Sigmoid colon (tissue), 7 donors: ENCODE measurements around the gene MPV17L. TPM values are rescaled to one million over a fixed set of nuclear protein-coding genes. Genes with fewer than 3 reads are reported as not detected.
"Not testable (repeated sequence)": the region's sequence is repeated elsewhere in the genome, so short reads cannot be mapped to it uniquely, and the experiment has no call there.

Experiments
- DNase-seq: peaks from one replicate; pipeline ENCODE4 v3.0.0-alpha.2; 2019
- H3K27ac ChIP-seq, 4 donors: fragments of 200-600 bp; sonication (generic); one replicate each; pipeline ENCODE4 v1.5.1; 2016 to 2019; ENCODE audit warnings: mild to moderate bottlenecking in 1 of 4
- H3K27me3 ChIP-seq, 3 donors: fragments of 200-600 bp; sonication (generic); one replicate each; pipeline ENCODE4 v1.5.1; 2019; ENCODE audit warnings: mild to moderate bottlenecking in 1 of 3
- H3K36me3 ChIP-seq, 4 donors: fragments of 200-600 bp; sonication (generic); one replicate each; pipeline ENCODE4 v1.5.1; 2016 to 2019
- H3K4me1 ChIP-seq, 4 donors: fragments of 200-600 bp; sonication (generic); one replicate each; pipeline ENCODE4 v1.5.1; 2017 to 2019
- H3K4me3 ChIP-seq, 4 donors: fragments of 200-600 bp; sonication (generic); one replicate each; pipeline ENCODE4 v1.5.1; 2017 to 2019; ENCODE audit warnings: mild to moderate bottlenecking in 2 of 4, moderate library complexity in 1 of 4
- H3K9me3 ChIP-seq, 4 donors: fragments of 200-600 bp in 3 of 4; sonication (generic) in 3 of 4; one replicate each; pipeline versions ENCODE4 v1.5.1 to v1.6.1; 2013 to 2019
- EP300 ChIP-seq, 4 donors: sonication (generic); formaldehyde crosslinking; IDR thresholded peaks; one replicate each; pipeline ENCODE4 v1.6.1; 2017; ENCODE audit warnings: antibody characterized with exemption in 4 of 4
- POLR2A ChIP-seq, 2 donors: fragments of 450-650 bp; IDR thresholded peaks; one replicate each; pipeline ENCODE4 v1.6.1; 2016; ENCODE audit warnings: antibody characterized with exemption in 2 of 2, mild to moderate bottlenecking in 2 of 2, moderate library complexity in 2 of 2
- POLR2AphosphoS5 ChIP-seq, 4 donors: sonication (generic); formaldehyde crosslinking; IDR thresholded peaks; one replicate each; pipeline ENCODE4 v1.6.1; 2017; ENCODE audit warnings: antibody characterized with exemption in 4 of 4
- WGBS, 2 donors: extraction: QIAGEN DNeasy Blood & Tissue Kit; methylation state at CpG; one replicate each; pipeline ENCODE4 v1.1.7; 2013; 5-methylcytosine and 5-hydroxymethylcytosine counted together
- intact Hi-C: fragments of 100-400 bp; cut with DNase I; formaldehyde crosslinking; loops from one replicate; pipeline ENCODE4 v1.15.1; 2023
- polyA plus RNA-seq, 3 donors: library from polyadenylated mRNA; stranded (reverse); fragments of 200-250 nt; gene quantifications; one replicate each; pipeline ENCODE4 v1.2.3, GENCODE V29; 2013
- total RNA-seq, 4 donors: library from RNA; depleted of rRNA; stranded (reverse); fragments of >200 nt; gene quantifications; one replicate each; pipeline ENCODE4 v1.1.0, GENCODE V29; 2016
- TF ChIP-seq, protein P1 (sequence below), 4 experiments: fragments of 450-650 bp in 3 of 4; fragments of 200-600 bp in 1 of 4; IDR thresholded peaks; one replicate each; pipeline ENCODE4 v1.5.1; 2016 to 2019; ENCODE audit warnings: antibody characterized with exemption in 4 of 4, mild to moderate bottlenecking in 3 of 4, moderate library complexity in 2 of 4
- donor health status: healthy with polysubstance abuse.
- donor health status: Bipolar disorder and iron deficiency.
- donor health status: healthy.

MPV17L gene
- total and polyA plus RNA-seq, 7 donors, result 1.8 to 13.9 (median 8.9) TPM

GRCh38 chr16:15417197-15417596, 21.6 kb downstream of the MPV17L start:
- Histone ChIP-seq H3K27me3 (no peaks in the 10 kb centered on the region), H3K9me3 (no peaks in the 10 kb centered on the region), H3K4me3 (no peak overlapping the region), H3K4me1 (peaks cover 0 to 7% (median 0%) of the 10 kb centered on the region in 4 donors), H3K27ac (no peak overlapping the region), H3K36me3 (no peaks in the 10 kb centered on the region)
- 92 to 95% methylated on average over 2 of the region's 2 CpGs for WGBS, 2 donors
- intact Hi-C loops, result no loop called here
- DNase-seq, result no peak
- TF ChIP-seq EP300 (IDR thresholded peaks at IDR 0.05), result no peak
- TF ChIP-seq, protein P1, sequence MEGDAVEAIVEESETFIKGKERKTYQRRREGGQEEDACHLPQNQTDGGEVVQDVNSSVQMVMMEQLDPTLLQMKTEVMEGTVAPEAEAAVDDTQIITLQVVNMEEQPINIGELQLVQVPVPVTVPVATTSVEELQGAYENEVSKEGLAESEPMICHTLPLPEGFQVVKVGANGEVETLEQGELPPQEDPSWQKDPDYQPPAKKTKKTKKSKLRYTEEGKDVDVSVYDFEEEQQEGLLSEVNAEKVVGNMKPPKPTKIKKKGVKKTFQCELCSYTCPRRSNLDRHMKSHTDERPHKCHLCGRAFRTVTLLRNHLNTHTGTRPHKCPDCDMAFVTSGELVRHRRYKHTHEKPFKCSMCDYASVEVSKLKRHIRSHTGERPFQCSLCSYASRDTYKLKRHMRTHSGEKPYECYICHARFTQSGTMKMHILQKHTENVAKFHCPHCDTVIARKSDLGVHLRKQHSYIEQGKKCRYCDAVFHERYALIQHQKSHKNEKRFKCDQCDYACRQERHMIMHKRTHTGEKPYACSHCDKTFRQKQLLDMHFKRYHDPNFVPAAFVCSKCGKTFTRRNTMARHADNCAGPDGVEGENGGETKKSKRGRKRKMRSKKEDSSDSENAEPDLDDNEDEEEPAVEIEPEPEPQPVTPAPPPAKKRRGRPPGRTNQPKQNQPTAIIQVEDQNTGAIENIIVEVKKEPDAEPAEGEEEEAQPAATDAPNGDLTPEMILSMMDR (IDR thresholded peaks at IDR 0.05), result no peak
- TF ChIP-seq POLR2A (IDR thresholded peaks at IDR 0.05), result no peak
- no peak for TF ChIP-seq POLR2AphosphoS5 (IDR thresholded peaks at IDR 0.05)

GRCh38 chr16:15418206-15418605, 22.7 kb downstream of the MPV17L start:
- no peak for DNase-seq
- 84 to 85% methylated on average over 3 of the region's 3 CpGs for whole genome bisulfite sequencing, 2 donors
- TF ChIP-seq, protein P1 (IDR thresholded peaks at IDR 0.05), result no peak
- no peak for TF ChIP-seq POLR2A (IDR thresholded peaks at IDR 0.05)
- no peak for TF ChIP-seq POLR2AphosphoS5 (IDR thresholded peaks at IDR 0.05)
- no peak for TF ChIP-seq EP300 (IDR thresholded peaks at IDR 0.05)
- H3K9me3 ChIP-seq, result no peaks in the 10 kb centered on the region
- H3K27me3 ChIP-seq, result no peaks in the 10 kb centered on the region
- no peak overlapping the region for H3K4me3 ChIP-seq
- intact Hi-C loops, result no loop called here
- no peak overlapping the region for H3K27ac ChIP-seq
- H3K36me3 ChIP-seq, result no peaks in the 10 kb centered on the region
- H3K4me1 ChIP-seq, result peaks cover 0 to 7% (median 0%) of the 10 kb centered on the region in 4 donors

DNA sequence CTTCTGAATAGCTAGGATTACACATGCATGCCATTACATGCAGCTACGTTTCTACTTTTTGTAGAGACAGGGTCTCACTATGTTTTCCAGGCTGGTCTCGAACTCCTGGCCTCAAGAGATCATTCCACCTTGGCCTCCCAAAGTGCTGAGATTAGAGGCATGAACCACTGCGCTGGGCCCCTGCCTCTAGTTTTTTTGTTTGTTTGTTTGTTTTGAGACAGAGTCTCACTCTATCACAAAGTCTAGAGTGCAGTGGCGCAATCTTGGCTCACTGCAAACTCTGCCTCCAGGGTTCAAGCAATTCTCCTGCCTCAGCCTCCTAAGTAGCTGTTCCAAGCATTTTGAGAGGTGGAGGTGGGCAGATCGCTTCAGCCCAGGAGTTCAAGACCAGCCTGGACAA, 26.1 kb downstream of the MPV17L start:
- DNase-seq, H3K4me1 ChIP-seq, H3K27me3 ChIP-seq, H3K27ac ChIP-seq, intact Hi-C loops, H3K9me3 ChIP-seq, H3K4me3 ChIP-seq, H3K36me3 ChIP-seq: not testable (repeated sequence)
- 92% methylated on average over 5 of the region's 5 CpGs for WGBS, 2 donors

GRCh38 chr16:15422222-15422621, 26.7 kb downstream of the MPV17L start:
- TF ChIP-seq EP300 (IDR thresholded peaks at IDR 0.05) (no peak), POLR2A (IDR thresholded peaks at IDR 0.05) (no peak), POLR2AphosphoS5 (IDR thresholded peaks at IDR 0.05) (no peak)
- TF ChIP-seq, protein P1 (IDR thresholded peaks at IDR 0.05), result no peak
- Histone ChIP-seq H3K4me1 (peaks cover 0 to under 1% (median 0%) of the 10 kb centered on the region in 4 donors), H3K4me3 (no peak overlapping the region), H3K36me3 (no peaks in the 10 kb centered on the region), H3K27ac (no peak overlapping the region), H3K9me3 (no peaks in the 10 kb centered on the region), H3K27me3 (no peaks in the 10 kb centered on the region)
- DNase-seq, result no peak
- 59 to 84% methylated on average over 8 of the region's 8 CpGs for WGBS, 2 donors
- intact Hi-C loops, result no loop called here

DNA sequence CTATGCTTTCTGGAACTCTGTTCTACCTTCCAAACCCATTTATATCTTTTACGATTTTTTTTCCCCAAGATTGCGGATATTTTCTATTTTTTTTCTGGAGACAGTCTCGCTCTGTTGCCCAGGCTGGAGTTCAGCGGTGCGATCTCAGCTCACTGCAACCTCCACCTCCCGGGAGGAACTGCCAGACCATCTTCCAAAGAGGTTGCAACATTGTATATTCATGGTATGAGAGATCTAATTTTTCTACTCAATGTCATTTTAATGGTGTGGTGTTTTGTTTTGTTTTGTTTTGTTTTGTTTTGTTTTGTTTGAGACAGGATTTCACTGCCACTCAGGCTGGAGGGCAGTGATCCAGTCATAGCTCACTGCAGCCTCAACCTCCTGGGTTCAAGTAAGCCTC, 30.3 kb downstream of the MPV17L start:
- H3K27ac ChIP-seq, result no peak overlapping the region
- H3K4me1 ChIP-seq, result peaks cover 0 to 12% (median 11%) of the 10 kb centered on the region in 4 donors
- no peaks in the 10 kb centered on the region for H3K27me3 ChIP-seq
- no peak for TF ChIP-seq EP300 (IDR thresholded peaks at IDR 0.05)
- no peak for TF ChIP-seq POLR2AphosphoS5 (IDR thresholded peaks at IDR 0.05)
- TF ChIP-seq, protein P1 (IDR thresholded peaks at IDR 0.05), result no peak
- TF ChIP-seq POLR2A (IDR thresholded peaks at IDR 0.05), result no peak
- no peaks in the 10 kb centered on the region for H3K9me3 ChIP-seq
- intact Hi-C loops, result loop anchor here (5.0 kb wide), 2 partner anchors 126 to 766 kb away; no protein-coding TSS in a partner anchor
- DNase-seq, result no peak
- 84 to 86% methylated on average over 6 of the region's 6 CpGs for WGBS, 2 donors
- H3K4me3 ChIP-seq, result no peak overlapping the region
- no peaks in the 10 kb centered on the region for H3K36me3 ChIP-seq
